Vagina (tissue), 2 donors: Measurements from ENCODE around the gene TIGD3.

Source experiments
- POLR2A ChIP-seq, 2 donors: fragments of 450-650 bp; IDR thresholded peaks; one replicate each; pipeline ENCODE4 v1.6.1; 2017; ENCODE audit warnings: antibody characterized with exemption in 2 of 2, mild to moderate bottlenecking in 2 of 2, moderate library complexity in 2 of 2
- POLR2AphosphoS5 ChIP-seq, 2 donors: sonication (generic); formaldehyde crosslinking; IDR thresholded peaks; one replicate each; pipeline ENCODE4 v1.9.0; 2017; ENCODE audit warnings: antibody characterized with exemption in 2 of 2, mild to moderate bottlenecking in 2 of 2, low read depth in 1 of 2; ENCODE audit not compliant: insufficient read depth in 1 of 2
- TF ChIP-seq, protein P1 (sequence below), 3 experiments: fragments of 450-650 bp in 2 of 3; fragments of 200-600 bp in 1 of 3; sonication (generic) in 1 of 3; IDR thresholded peaks; one replicate each; pipeline ENCODE4 v1.5.1; 2017 to 2019; ENCODE audit warnings: antibody characterized with exemption in 3 of 3, mild to moderate bottlenecking in 2 of 3, moderate library complexity in 2 of 3

DNA sequence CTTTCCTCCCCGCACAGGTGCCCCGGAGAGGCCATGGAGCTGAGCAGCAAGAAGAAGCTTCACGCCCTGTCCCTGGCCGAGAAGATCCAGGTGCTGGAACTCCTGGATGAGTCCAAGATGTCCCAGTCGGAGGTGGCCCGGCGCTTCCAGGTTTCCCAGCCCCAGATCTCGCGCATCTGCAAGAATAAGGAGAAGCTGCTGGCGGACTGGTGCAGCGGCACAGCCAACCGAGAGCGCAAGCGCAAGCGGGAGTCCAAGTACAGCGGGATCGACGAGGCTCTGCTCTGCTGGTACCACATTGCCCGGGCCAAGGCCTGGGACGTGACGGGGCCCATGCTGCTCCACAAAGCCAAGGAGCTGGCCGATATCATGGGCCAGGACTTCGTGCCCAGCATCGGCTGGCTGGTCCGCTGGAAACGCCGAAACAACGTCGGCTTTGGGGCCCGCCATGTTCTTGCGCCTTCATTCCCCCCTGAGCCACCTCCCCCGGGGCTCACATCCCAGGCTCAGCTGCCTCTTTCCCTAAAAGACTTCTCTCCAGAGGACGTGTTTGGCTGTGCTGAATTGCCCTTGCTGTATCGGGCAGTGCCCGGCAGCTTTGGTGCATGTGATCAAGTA is 1.3 kb downstream of the TIGD3 start:
- TF ChIP-seq, protein P1, sequence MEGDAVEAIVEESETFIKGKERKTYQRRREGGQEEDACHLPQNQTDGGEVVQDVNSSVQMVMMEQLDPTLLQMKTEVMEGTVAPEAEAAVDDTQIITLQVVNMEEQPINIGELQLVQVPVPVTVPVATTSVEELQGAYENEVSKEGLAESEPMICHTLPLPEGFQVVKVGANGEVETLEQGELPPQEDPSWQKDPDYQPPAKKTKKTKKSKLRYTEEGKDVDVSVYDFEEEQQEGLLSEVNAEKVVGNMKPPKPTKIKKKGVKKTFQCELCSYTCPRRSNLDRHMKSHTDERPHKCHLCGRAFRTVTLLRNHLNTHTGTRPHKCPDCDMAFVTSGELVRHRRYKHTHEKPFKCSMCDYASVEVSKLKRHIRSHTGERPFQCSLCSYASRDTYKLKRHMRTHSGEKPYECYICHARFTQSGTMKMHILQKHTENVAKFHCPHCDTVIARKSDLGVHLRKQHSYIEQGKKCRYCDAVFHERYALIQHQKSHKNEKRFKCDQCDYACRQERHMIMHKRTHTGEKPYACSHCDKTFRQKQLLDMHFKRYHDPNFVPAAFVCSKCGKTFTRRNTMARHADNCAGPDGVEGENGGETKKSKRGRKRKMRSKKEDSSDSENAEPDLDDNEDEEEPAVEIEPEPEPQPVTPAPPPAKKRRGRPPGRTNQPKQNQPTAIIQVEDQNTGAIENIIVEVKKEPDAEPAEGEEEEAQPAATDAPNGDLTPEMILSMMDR (IDR thresholded peaks at IDR 0.05): no peak
- TF ChIP-seq POLR2A (IDR thresholded peaks at IDR 0.05) (no peak), POLR2AphosphoS5 (IDR thresholded peaks at IDR 0.05; ENCODE audit: insufficient read depth in 1 of 2, low read depth in 1 of 2) (no peak)
